Measurements from ENCODE around the gene SHB. TPM values are rescaled to one million over a fixed set of nuclear protein-coding genes. Genes with fewer than 3 reads are reported as not detected.

Gene SHB
- total RNA-seq, 1 experiment from 2014 or later, result 20.7 TPM

DNA sequence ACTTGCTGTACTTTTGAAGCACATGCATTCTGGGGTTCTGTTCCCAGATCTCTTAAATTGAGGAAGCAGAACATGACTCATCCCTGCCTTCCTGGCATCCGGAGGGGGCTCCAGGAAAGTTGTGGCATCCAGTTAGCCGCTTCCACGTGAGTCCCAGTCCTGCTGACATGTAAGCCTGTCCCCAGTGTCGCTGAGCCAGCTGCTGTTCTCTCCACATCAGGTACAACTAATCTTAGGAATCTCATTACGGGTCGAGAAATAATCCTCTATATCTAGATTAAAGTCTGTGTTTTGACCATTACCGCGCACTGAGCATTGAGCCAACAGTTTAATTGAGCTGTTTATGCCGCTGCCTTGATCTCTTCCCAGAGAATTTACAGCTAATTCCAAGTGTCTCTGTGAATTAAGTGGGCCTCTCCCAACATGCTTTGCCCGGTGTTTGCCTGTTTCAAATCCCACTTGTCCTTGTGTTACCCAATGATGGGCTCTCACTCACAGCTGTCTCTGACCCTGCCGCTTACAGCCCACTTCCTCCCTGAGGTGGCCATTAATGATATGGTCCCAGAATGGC, 10.5 kb upstream of the SHB start:
- peaks cover 11% of the 10 kb centered on the region for H3K4me1 ChIP-seq (ENCODE audit: insufficient read depth, low read length, poor library complexity, severe bottlenecking)
- DNase-seq (ENCODE audit: low spot score), result peak; percentile 62
- CTCF ChIA-PET, result interaction anchor here (2.5 kb wide), 1 partner anchor 9 kb away, joined by 10 read pairs; no protein-coding TSS in a partner anchor
- H3K27me3 ChIP-seq (replicated peaks; ENCODE audit: insufficient read depth, low read depth, low read length, poor library complexity), result no peaks in the 10 kb centered on the region
- H3K9me3 ChIP-seq (ENCODE audit: low read depth, low read length, poor library complexity, severe bottlenecking), result no peaks in the 10 kb centered on the region
- no peak for TF ChIP-seq EZH2 (IDR thresholded peaks at IDR 0.05; ENCODE audit: borderline replicate concordance, low read depth, low read length, poor library complexity, severe bottlenecking)
- TF ChIP-seq, protein P1, sequence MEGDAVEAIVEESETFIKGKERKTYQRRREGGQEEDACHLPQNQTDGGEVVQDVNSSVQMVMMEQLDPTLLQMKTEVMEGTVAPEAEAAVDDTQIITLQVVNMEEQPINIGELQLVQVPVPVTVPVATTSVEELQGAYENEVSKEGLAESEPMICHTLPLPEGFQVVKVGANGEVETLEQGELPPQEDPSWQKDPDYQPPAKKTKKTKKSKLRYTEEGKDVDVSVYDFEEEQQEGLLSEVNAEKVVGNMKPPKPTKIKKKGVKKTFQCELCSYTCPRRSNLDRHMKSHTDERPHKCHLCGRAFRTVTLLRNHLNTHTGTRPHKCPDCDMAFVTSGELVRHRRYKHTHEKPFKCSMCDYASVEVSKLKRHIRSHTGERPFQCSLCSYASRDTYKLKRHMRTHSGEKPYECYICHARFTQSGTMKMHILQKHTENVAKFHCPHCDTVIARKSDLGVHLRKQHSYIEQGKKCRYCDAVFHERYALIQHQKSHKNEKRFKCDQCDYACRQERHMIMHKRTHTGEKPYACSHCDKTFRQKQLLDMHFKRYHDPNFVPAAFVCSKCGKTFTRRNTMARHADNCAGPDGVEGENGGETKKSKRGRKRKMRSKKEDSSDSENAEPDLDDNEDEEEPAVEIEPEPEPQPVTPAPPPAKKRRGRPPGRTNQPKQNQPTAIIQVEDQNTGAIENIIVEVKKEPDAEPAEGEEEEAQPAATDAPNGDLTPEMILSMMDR (conservative IDR thresholded peaks at IDR 0.05; ENCODE audit: low read depth, low read length), result no peak
- H3K4me3 ChIP-seq (ENCODE audit: low read depth, low read length, poor library complexity, severe bottlenecking), result no peak overlapping the region
- intact Hi-C loops (cut with micrococcal nuclease; ENCODE audit: unreplicated experiment), result loop anchor here (10.0 kb wide), 2 partner anchors 185 to 325 kb away; no protein-coding TSS in a partner anchor
- no peak overlapping the region for H3K27ac ChIP-seq (ENCODE audit: low read depth, low read length, poor library complexity, severe bottlenecking)
- no peaks in the 10 kb centered on the region for H3K36me3 ChIP-seq (ENCODE audit: insufficient read depth, low read length, poor library complexity, severe bottlenecking)
- POLR2A ChIA-PET (ENCODE audit: low non-redundant PET), result no interaction called here
- no TSS peak for BruUV-seq (replicated peaks)

DNA sequence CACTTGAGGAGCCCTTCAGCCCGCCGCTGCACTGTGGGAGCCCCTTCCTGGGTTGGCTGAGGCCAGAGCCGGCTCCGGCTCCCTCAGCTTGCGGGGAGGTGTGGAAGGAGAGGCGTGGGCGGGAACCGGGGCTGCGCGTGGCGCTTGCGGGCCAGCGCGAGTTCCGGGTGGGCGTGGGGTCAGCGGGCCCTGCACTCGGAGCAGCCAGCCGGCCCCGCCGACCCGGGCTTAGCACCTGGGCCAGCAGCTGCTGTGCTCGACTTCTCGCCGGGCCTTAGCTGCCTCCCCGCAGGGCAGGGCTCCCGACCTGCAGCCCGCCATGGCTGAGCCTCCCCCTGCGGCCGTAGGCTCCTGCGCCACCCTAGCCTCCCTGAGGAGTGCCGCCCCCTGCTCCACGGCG, 6.2 kb upstream of the SHB start:
- Histone ChIP-seq H3K36me3 (ENCODE audit: insufficient read depth, low read length, poor library complexity, severe bottlenecking) (no peaks in the 10 kb centered on the region), H3K4me3 (ENCODE audit: low read depth, low read length, poor library complexity, severe bottlenecking) (no peak overlapping the region), H3K27me3 (replicated peaks; ENCODE audit: insufficient read depth, low read depth, low read length, poor library complexity) (no peaks in the 10 kb centered on the region), H3K4me1 (ENCODE audit: insufficient read depth, low read length, poor library complexity, severe bottlenecking) (peaks cover 4% of the 10 kb centered on the region), H3K27ac (ENCODE audit: low read depth, low read length, poor library complexity, severe bottlenecking) (no peak overlapping the region), H3K9me3 (ENCODE audit: low read depth, low read length, poor library complexity, severe bottlenecking) (no peaks in the 10 kb centered on the region)
- no TSS peak for BruUV-seq (replicated peaks)
- intact Hi-C loops (cut with micrococcal nuclease; ENCODE audit: unreplicated experiment), result no loop called here
- TF ChIP-seq EZH2 (IDR thresholded peaks at IDR 0.05; ENCODE audit: borderline replicate concordance, low read depth, low read length, poor library complexity, severe bottlenecking), result no peak
- TF ChIP-seq, protein P1 (conservative IDR thresholded peaks at IDR 0.05; ENCODE audit: low read depth, low read length), result no peak
- POLR2A ChIA-PET (ENCODE audit: low non-redundant PET), result no interaction called here
- CTCF ChIA-PET, result no interaction called here
- DNase-seq (ENCODE audit: low spot score), result no peak

DNA sequence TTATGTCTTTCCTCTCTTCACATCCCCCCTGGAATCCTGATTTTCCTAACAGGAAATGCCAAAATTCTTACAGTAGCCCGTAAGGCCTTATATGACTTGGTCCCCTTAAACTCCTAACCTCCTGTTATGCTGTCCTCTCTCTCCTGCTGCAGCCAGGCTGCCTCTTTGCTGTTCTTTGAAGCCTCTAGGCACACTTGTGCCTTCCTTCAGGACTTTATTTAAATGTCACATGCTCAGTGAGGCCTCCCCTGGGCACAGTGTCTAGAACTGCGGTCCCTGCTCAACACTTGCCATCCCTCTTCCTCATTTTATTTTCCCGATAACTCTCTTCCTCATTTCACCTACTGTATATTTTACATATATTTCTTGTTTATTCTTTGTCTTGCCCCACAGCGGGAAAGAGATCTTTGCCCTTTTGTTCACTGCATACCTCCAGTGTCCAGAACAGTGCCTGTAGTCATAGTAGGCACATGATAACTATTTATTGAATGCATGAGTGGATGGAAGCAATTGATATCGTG, 5.5 kb upstream of the SHB start:
- H3K27ac ChIP-seq (ENCODE audit: low read depth, low read length, poor library complexity, severe bottlenecking), result no peak overlapping the region
- DNase-seq (ENCODE audit: low spot score), result no peak
- H3K4me3 ChIP-seq (ENCODE audit: low read depth, low read length, poor library complexity, severe bottlenecking), result no peak overlapping the region
- H3K27me3 ChIP-seq (replicated peaks; ENCODE audit: insufficient read depth, low read depth, low read length, poor library complexity), result no peaks in the 10 kb centered on the region
- ChIA-PET POLR2A (ENCODE audit: low non-redundant PET) (no interaction called here), CTCF (no interaction called here)
- intact Hi-C loops (cut with micrococcal nuclease; ENCODE audit: unreplicated experiment), result no loop called here
- no peaks in the 10 kb centered on the region for H3K4me1 ChIP-seq (ENCODE audit: insufficient read depth, low read length, poor library complexity, severe bottlenecking)
- no TSS peak for BruUV-seq (replicated peaks)
- H3K9me3 ChIP-seq (ENCODE audit: low read depth, low read length, poor library complexity, severe bottlenecking), result no peaks in the 10 kb centered on the region
- no peaks in the 10 kb centered on the region for H3K36me3 ChIP-seq (ENCODE audit: insufficient read depth, low read length, poor library complexity, severe bottlenecking)
- TF ChIP-seq EZH2 (IDR thresholded peaks at IDR 0.05; ENCODE audit: borderline replicate concordance, low read depth, low read length, poor library complexity, severe bottlenecking), result no peak
- TF ChIP-seq, protein P1 (conservative IDR thresholded peaks at IDR 0.05; ENCODE audit: low read depth, low read length), result no peak

Data from A673 (cell line).